Keratinocyte (primary cell): ENCODE results near the gene ASTN2. TPM values are rescaled to one million over a fixed set of nuclear protein-coding genes. Genes with fewer than 3 reads are reported as not detected.

Experiments used
- DNase-seq: peaks from one replicate; pipeline ENCODE4 v3.0.0-alpha.2; 2011; ENCODE audit warnings: low read depth, missing footprints, low spot score
- FAIRE-seq: peaks from 2 replicates; lab custom pipeline; 2011; peaks lifted over from hg19 to GRCh38; lab: Jason Lieb, UNC
- H2AFZ ChIP-seq: 2 replicates; pipeline ENCODE4 v1.6.0; 2012; ENCODE audit warnings: low read length, control low read depth, inconsistent platforms; ENCODE audit not compliant: control insufficient read depth
- H3K27ac ChIP-seq: 2 replicates; pipeline ENCODE4 v1.5.1; 2011; ENCODE audit warnings: low read length; ENCODE audit not compliant: control insufficient read depth, insufficient read depth
- H3K27me3 ChIP-seq: 3 replicates; pipeline ENCODE4 v1.6.0; 2011; ENCODE audit warnings: low read length; ENCODE audit not compliant: control insufficient read depth, insufficient read depth; ENCODE audit errors: extremely low read depth
- H3K36me3 ChIP-seq, 2 experiments: 2 replicates in 1 of 2; 3 replicates in 1 of 2; pipeline ENCODE4 v1.5.1; 2011; ENCODE audit warnings: low read length in 2 of 2, mild to moderate bottlenecking in 1 of 2; ENCODE audit not compliant: control insufficient read depth in 2 of 2, insufficient read depth in 2 of 2; ENCODE audit errors: extremely low read depth in 1 of 2
- H3K4me1 ChIP-seq: 3 replicates; pipeline ENCODE4 v1.5.1; 2011; ENCODE audit warnings: low read length; ENCODE audit not compliant: control insufficient read depth, insufficient read depth; ENCODE audit errors: extremely low read depth
- H3K4me2 ChIP-seq: 3 replicates; pipeline ENCODE4 v1.6.0; 2011; ENCODE audit warnings: low read depth, low read length; ENCODE audit not compliant: control insufficient read depth, insufficient read depth; ENCODE audit errors: extremely low read depth
- H3K4me3 ChIP-seq, 3 experiments: fragments of 200-600 bp in 1 of 3; sonication (generic) in 1 of 3; 2 replicates in 2 of 3; 3 replicates in 1 of 3; pipeline ENCODE4 v1.5.1; 2011 to 2016; ENCODE audit warnings: low read length in 3 of 3, mild to moderate bottlenecking in 3 of 3, control low read depth in 2 of 3, inconsistent platforms in 1 of 3, low read depth in 1 of 3, mixed read lengths in 1 of 3, mixed run types in 1 of 3, moderate library complexity in 1 of 3; ENCODE audit not compliant: control insufficient read depth in 2 of 3, insufficient read depth in 2 of 3; ENCODE audit errors: extremely low read depth in 1 of 3
- H3K79me2 ChIP-seq: 2 replicates; pipeline ENCODE4 v1.6.0; 2012; ENCODE audit warnings: low read length; ENCODE audit not compliant: control insufficient read depth, insufficient read depth
- H3K9ac ChIP-seq: 3 replicates; pipeline ENCODE4 v1.6.0; 2011; ENCODE audit warnings: low read length; ENCODE audit not compliant: control insufficient read depth, insufficient read depth; ENCODE audit errors: extremely low read depth
- H3K9me1 ChIP-seq: 3 replicates; pipeline ENCODE4 v1.6.0; 2011; ENCODE audit warnings: low read length; ENCODE audit not compliant: control insufficient read depth, insufficient read depth; ENCODE audit errors: extremely low read depth
- H3K9me3 ChIP-seq: 2 replicates; pipeline ENCODE4 v1.5.1; 2012; ENCODE audit warnings: low read depth, low read length; ENCODE audit not compliant: control insufficient read depth
- H4K20me1 ChIP-seq: 3 replicates; pipeline ENCODE4 v1.6.0; 2011; ENCODE audit warnings: low read length; ENCODE audit not compliant: control insufficient read depth, insufficient read depth; ENCODE audit errors: extremely low read depth
- CTCF ChIP-seq, 3 experiments: IDR thresholded peaks in 1 of 3; conservative IDR thresholded peaks in 1 of 3; optimal IDR thresholded peaks in 1 of 3; 2 replicates in 2 of 3; 3 replicates in 1 of 3; pipeline versions ENCODE3 to v1.5.1; 2011; ENCODE audit warnings: low read length in 3 of 3, mild to moderate bottlenecking in 3 of 3, moderate library complexity in 2 of 3, control low read depth in 1 of 3, inconsistent platforms in 1 of 3; ENCODE audit not compliant: insufficient read depth in 2 of 3; ENCODE audit errors: extremely low read depth in 1 of 3
- EZH2 ChIP-seq: IDR thresholded peaks from one replicate; pipeline ENCODE4 v1.6.1; 2012; ENCODE audit warnings: inconsistent platforms, mild to moderate bottlenecking, low read length, moderate library complexity
- dilution Hi-C: fragments of 300-500 bp; cut with MboI; formaldehyde crosslinking; loops from one replicate; pipeline ENCODE4 v1.7.0; 2020; ENCODE audit warnings: low sequenced_read_pairs; ENCODE audit not compliant: extremely low pct_ligation_motif_present
- polyA plus RNA-seq, 5 experiments: library from polyadenylated mRNA; depleted of rRNA in 3 of 5; stranded (reverse) in 3 of 5; stranded (forward) in 1 of 5; unstranded in 1 of 5; fragments of >200 nt; gene quantifications; 1 replicate in 1 of 5; 2 replicates in 3 of 5; 3 replicates in 1 of 5; pipeline versions ENCODE4 v1.2.1 to v1.2.3, GENCODE V29; 2011 to 2012; ENCODE audit warnings: missing spikeins in 2 of 5, low read depth in 1 of 5, low replicate concordance in 1 of 5

ASTN2 gene
- polyA plus RNA-seq, 1 donor (not counting 4 experiments of a cell fraction or from before 2014, with no cell fraction given) = 0.31 TPM

DNA sequence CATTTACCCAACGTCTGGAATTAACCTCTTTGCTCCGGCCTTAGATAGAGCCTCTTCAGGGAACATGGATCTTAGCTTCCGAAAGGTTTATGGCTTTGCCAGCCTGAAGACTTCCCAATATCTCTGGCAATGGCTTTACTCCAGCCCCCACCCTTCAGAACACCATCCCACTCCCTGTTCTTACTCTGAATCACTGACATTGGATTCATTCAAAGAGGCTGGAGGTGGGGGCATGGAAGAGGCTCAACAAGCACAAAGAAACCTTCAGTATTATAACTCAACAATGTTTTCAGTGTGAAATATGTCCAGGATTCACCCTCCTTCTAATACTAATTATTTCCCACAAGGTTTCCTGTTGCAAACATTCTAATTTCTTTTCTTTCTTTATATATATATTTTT is 91.5 kb downstream of the ASTN2 start:
- no peak for FAIRE-seq
- no peak for DNase-seq

DNA sequence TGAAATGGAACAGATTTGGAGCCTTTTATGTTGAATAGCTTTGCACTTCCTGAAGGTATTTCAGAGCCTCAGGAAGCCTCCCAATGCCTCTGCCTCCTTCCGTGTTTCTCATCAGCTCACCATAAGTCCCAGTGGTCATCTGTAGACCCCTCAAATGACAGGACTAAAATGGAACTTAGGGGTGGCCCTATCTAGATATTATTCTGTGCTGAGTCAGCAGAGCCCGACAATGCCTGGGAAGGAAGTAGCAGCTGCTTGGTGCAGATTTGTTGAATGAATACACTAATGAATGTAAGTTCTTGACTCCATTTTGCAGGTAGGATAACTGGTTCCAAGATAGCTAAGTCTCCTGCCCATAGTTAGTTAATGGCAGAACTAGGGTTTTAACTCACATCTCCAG is 97.7 kb downstream of the ASTN2 start:
- Histone ChIP-seq H2AFZ (no peak overlapping the region), H3K79me2 (no peaks in the 10 kb centered on the region), H3K36me3 (no peaks in the 10 kb centered on the region), H3K9me3 (no peaks in the 10 kb centered on the region), H3K27ac (no peak overlapping the region), H3K4me1 (no peaks in the 10 kb centered on the region), H3K27me3 (no peaks in the 10 kb centered on the region), H3K9me1 (no peaks in the 10 kb centered on the region), H3K4me2 (no peak overlapping the region), H3K4me3 (no peak overlapping the region), H4K20me1 (no peaks in the 10 kb centered on the region), H3K9ac (no peak overlapping the region)
- dilution Hi-C loops = no loop called here
- FAIRE-seq (no peak), DNase-seq (no peak)
- no peak for TF ChIP-seq CTCF (optimal IDR thresholded peaks at IDR 0.05 in 1 of 3, IDR thresholded peaks at IDR 0.05 in 1 of 3, conservative IDR thresholded peaks at IDR 0.05 in 1 of 3; ENCODE audit: extremely low read depth in 1 of 3, insufficient read depth in 2 of 3, low read length in 3 of 3)
- TF ChIP-seq EZH2 = no peak

More for the DNA sequence above, 91.5 kb downstream of the ASTN2 start:
- Histone ChIP-seq H3K36me3 (no peaks in the 10 kb centered on the region), H3K4me3 (no peak overlapping the region), H3K27me3 (no peaks in the 10 kb centered on the region), H3K27ac (no peak overlapping the region), H4K20me1 (no peaks in the 10 kb centered on the region), H3K9me1 (no peaks in the 10 kb centered on the region), H3K9ac (no peak overlapping the region), H3K9me3 (no peaks in the 10 kb centered on the region), H2AFZ (no peak overlapping the region), H3K79me2 (no peaks in the 10 kb centered on the region), H3K4me2 (no peak overlapping the region), H3K4me1 (no peaks in the 10 kb centered on the region)
- dilution Hi-C loops = no loop called here
- no peak for TF ChIP-seq CTCF (optimal IDR thresholded peaks at IDR 0.05 in 1 of 3, IDR thresholded peaks at IDR 0.05 in 1 of 3, conservative IDR thresholded peaks at IDR 0.05 in 1 of 3; ENCODE audit: extremely low read depth in 1 of 3, insufficient read depth in 2 of 3, low read length in 3 of 3)
- no peak for TF ChIP-seq EZH2
